Measurements from ENCODE around the gene PREP.

The PREP gene

DNA sequence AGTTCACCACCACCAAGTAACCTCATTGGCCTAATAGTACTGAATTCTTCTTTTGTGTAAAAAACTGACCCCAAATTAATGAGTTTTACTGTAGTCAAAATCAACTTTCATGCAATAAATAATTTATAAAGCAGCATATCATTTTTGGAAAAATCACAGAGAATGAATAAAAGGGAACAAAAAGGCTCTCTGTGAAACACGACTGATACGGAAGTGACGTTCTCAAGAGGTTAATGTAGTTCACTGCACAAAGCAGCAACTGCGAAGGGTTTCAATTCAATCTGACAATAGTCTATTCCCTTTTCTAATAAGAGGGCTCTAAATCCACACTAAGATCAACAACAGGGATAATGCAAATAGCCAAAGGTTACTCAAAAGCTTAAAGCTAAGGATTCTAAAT, 70.3 kb downstream of the PREP start:
- Histone ChIP-seq H3K9ac (ENCODE audit: low read length) (no peak overlapping the region), H3K4me2 (ENCODE audit: low read depth, low read length, poor library complexity, severe bottlenecking) (no peak overlapping the region), H3K9me3 (ENCODE audit: insufficient read depth, low read length) (no peaks in the 10 kb centered on the region), H3K36me3 (ENCODE audit: low read length) (no peaks in the 10 kb centered on the region), H3K27ac (ENCODE audit: low read depth, low read length) (no peak overlapping the region), H3K9me2 (replicated peaks; ENCODE audit: insufficient read depth, low read length) (no peaks in the 10 kb centered on the region), H4K20me1 (ENCODE audit: low read depth, low read length) (no peaks in the 10 kb centered on the region), H3K4me3 (ENCODE audit: insufficient read depth, low read length, poor library complexity, severe bottlenecking) (no peak overlapping the region), H2AFZ (ENCODE audit: low read depth, low read length, severe bottlenecking) (no peak overlapping the region), H3F3A (ENCODE audit: insufficient read depth) (no peaks in the 10 kb centered on the region), H3K27me3 (ENCODE audit: low read length) (no peaks in the 10 kb centered on the region), H3K79me2 (ENCODE audit: insufficient read depth, low read length) (no peaks in the 10 kb centered on the region)
- TF ChIP-seq, protein P1, sequence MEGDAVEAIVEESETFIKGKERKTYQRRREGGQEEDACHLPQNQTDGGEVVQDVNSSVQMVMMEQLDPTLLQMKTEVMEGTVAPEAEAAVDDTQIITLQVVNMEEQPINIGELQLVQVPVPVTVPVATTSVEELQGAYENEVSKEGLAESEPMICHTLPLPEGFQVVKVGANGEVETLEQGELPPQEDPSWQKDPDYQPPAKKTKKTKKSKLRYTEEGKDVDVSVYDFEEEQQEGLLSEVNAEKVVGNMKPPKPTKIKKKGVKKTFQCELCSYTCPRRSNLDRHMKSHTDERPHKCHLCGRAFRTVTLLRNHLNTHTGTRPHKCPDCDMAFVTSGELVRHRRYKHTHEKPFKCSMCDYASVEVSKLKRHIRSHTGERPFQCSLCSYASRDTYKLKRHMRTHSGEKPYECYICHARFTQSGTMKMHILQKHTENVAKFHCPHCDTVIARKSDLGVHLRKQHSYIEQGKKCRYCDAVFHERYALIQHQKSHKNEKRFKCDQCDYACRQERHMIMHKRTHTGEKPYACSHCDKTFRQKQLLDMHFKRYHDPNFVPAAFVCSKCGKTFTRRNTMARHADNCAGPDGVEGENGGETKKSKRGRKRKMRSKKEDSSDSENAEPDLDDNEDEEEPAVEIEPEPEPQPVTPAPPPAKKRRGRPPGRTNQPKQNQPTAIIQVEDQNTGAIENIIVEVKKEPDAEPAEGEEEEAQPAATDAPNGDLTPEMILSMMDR (IDR thresholded peaks at IDR 0.05; ENCODE audit: insufficient read depth, low read length, poor library complexity, severe bottlenecking), result no peak
- no peak for TF ChIP-seq EZH2phosphoT487 (conservative IDR thresholded peaks at IDR 0.05; ENCODE audit: low read length)

DNA sequence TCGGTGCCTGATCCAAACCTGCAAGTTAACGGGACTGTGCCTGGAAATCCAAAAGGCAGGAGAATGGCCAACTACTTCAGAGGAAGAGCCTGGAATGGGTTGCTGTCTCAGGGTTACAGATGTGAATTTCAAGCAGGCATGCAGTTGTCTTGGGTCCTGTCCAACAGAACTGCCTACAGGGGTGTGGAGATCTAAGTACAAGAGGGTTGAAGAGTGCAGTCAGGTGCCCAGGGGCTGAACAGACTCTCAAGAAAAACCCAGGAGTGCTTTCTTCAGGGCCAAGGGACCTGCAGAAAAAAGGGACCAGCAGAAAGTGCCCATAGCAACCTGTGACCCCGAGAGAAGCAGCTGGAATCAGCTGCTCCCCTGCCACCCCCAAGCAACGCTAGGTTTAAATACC, 71.0 kb downstream of the PREP start:
- no peaks in the 10 kb centered on the region for H3K36me3 ChIP-seq (ENCODE audit: low read length)
- H3K9me2 ChIP-seq (replicated peaks; ENCODE audit: insufficient read depth, low read length), result no peaks in the 10 kb centered on the region
- H3K27ac ChIP-seq (ENCODE audit: low read depth, low read length), result no peak overlapping the region
- no peak overlapping the region for H3K4me3 ChIP-seq (ENCODE audit: insufficient read depth, low read length, poor library complexity, severe bottlenecking)
- no peak overlapping the region for H3K4me2 ChIP-seq (ENCODE audit: low read depth, low read length, poor library complexity, severe bottlenecking)
- no peaks in the 10 kb centered on the region for H3K27me3 ChIP-seq (ENCODE audit: low read length)
- H3K9ac ChIP-seq (ENCODE audit: low read length), result no peak overlapping the region
- TF ChIP-seq, protein P1 (IDR thresholded peaks at IDR 0.05; ENCODE audit: insufficient read depth, low read length, poor library complexity, severe bottlenecking), result no peak
- H3K9me3 ChIP-seq (ENCODE audit: insufficient read depth, low read length), result no peaks in the 10 kb centered on the region
- H4K20me1 ChIP-seq (ENCODE audit: low read depth, low read length), result no peaks in the 10 kb centered on the region
- H3F3A ChIP-seq (ENCODE audit: insufficient read depth), result no peaks in the 10 kb centered on the region
- no peak overlapping the region for H2AFZ ChIP-seq (ENCODE audit: low read depth, low read length, severe bottlenecking)
- H3K79me2 ChIP-seq (ENCODE audit: insufficient read depth, low read length), result no peaks in the 10 kb centered on the region

DNA sequence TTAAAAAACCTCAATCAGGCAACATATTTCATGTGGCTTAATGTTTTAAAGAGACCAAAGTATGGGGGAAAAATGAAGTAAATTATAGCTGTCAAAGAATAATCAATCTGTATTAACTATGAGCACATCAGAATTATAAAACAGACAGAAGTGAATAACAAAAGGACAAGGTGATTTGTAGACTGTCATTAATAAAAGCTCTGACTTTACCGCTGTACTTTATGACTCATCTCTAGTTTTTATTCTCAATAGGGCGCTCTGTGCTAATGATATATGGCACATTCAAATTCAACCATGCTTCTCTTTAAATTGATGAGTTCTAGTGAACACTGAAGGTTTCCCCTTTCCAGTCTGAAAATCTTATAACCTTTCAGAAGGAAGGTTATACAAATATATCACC, 72.0 kb downstream of the PREP start:
- Histone ChIP-seq H3K9ac (ENCODE audit: low read length) (no peak overlapping the region), H3K9me2 (replicated peaks; ENCODE audit: insufficient read depth, low read length) (no peaks in the 10 kb centered on the region), H3K79me2 (ENCODE audit: insufficient read depth, low read length) (no peaks in the 10 kb centered on the region), H2AFZ (ENCODE audit: low read depth, low read length, severe bottlenecking) (no peak overlapping the region), H3K4me3 (ENCODE audit: insufficient read depth, low read length, poor library complexity, severe bottlenecking) (no peak overlapping the region), H3K36me3 (ENCODE audit: low read length) (no peaks in the 10 kb centered on the region), H3F3A (ENCODE audit: insufficient read depth) (no peaks in the 10 kb centered on the region), H3K9me3 (ENCODE audit: insufficient read depth, low read length) (no peaks in the 10 kb centered on the region), H4K20me1 (ENCODE audit: low read depth, low read length) (no peaks in the 10 kb centered on the region), H3K4me2 (ENCODE audit: low read depth, low read length, poor library complexity, severe bottlenecking) (no peak overlapping the region), H3K27me3 (ENCODE audit: low read length) (no peaks in the 10 kb centered on the region), H3K27ac (ENCODE audit: low read depth, low read length) (no peak overlapping the region)
- TF ChIP-seq, protein P1 (IDR thresholded peaks at IDR 0.05; ENCODE audit: insufficient read depth, low read length, poor library complexity, severe bottlenecking), result no peak
- no peak for TF ChIP-seq EZH2phosphoT487 (conservative IDR thresholded peaks at IDR 0.05; ENCODE audit: low read length)

DNA sequence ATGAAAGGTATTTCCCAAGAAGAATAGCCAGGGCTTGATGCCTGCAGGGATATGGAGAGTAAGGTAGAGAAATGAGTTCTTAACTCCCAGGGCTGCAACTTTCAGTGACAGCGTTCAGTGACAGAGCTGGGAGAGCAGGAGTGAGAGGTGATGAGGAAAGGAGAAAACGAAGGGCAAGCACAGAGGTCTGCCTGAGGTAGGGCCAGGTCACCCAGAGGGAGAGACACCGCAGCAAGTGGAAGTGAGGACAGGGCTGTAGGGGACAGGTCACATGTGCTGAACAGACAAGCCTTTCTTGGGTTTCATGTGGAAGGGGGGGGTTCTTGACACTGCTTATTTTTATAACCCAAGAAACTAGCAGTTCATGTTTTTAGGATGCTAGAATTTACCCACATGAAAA, 72.5 kb downstream of the PREP start:
- no peak for TF ChIP-seq EZH2phosphoT487 (conservative IDR thresholded peaks at IDR 0.05; ENCODE audit: low read length)
- TF ChIP-seq, protein P1 (IDR thresholded peaks at IDR 0.05; ENCODE audit: insufficient read depth, low read length, poor library complexity, severe bottlenecking), result no peak
- no peaks in the 10 kb centered on the region for H3F3A ChIP-seq (ENCODE audit: insufficient read depth)

More for the DNA sequence above, 72.5 kb downstream of the PREP start:
- Histone ChIP-seq H3K9me2 (replicated peaks; ENCODE audit: insufficient read depth, low read length) (no peaks in the 10 kb centered on the region), H2AFZ (ENCODE audit: low read depth, low read length, severe bottlenecking) (no peak overlapping the region), H3K36me3 (ENCODE audit: low read length) (no peaks in the 10 kb centered on the region), H3K27me3 (ENCODE audit: low read length) (no peaks in the 10 kb centered on the region), H4K20me1 (ENCODE audit: low read depth, low read length) (no peaks in the 10 kb centered on the region), H3K79me2 (ENCODE audit: insufficient read depth, low read length) (no peaks in the 10 kb centered on the region), H3K4me2 (ENCODE audit: low read depth, low read length, poor library complexity, severe bottlenecking) (no peak overlapping the region), H3K9ac (ENCODE audit: low read length) (no peak overlapping the region), H3K4me3 (ENCODE audit: insufficient read depth, low read length, poor library complexity, severe bottlenecking) (no peak overlapping the region), H3K9me3 (ENCODE audit: insufficient read depth, low read length) (no peaks in the 10 kb centered on the region), H3K27ac (ENCODE audit: low read depth, low read length) (no peak overlapping the region)
